HG02852 (cell line): ENCODE measurements around the gene MAP2K6.
A peak's percentile ranks its signal among the peaks of the same experiment; 100 is the strongest.

ENCODE experiments used
- ATAC-seq: cut with Tn5 transposase; IDR thresholded peaks from one replicate; pipeline ENCODE4 v1.9.1; 2021; ENCODE audit warnings: mild to moderate bottlenecking, moderate library complexity; ENCODE audit not compliant: unreplicated experiment

Gene MAP2K6

GRCh38 chr17:69486779-69487637 is 72.5 kb downstream of the MAP2K6 start:
- ATAC-seq, result no peak

GRCh38 chr17:69489313-69489712 is 74.8 kb downstream of the MAP2K6 start:
- ATAC-seq, result no peak

GRCh38 chr17:69492410-69493071 is 78.0 kb downstream of the MAP2K6 start:
- ATAC-seq, result no peak

- ATAC-seq, result no peak
Observed at GRCh38 chr17:69495787-69496186, 81.3 kb downstream of the MAP2K6 start.

GRCh38 chr17:69497161-69497560 is 82.7 kb downstream of the MAP2K6 start:
- ATAC-seq, result no peak

- ATAC-seq, result no peak
Observed at GRCh38 chr17:69499318-69499717, 84.8 kb downstream of the MAP2K6 start.

GRCh38 chr17:69500911-69501429 is 86.5 kb downstream of the MAP2K6 start:
- ATAC-seq, result no peak

- ATAC-seq, result peak; percentile 30
Observed at GRCh38 chr17:69501591-69502468, 87.3 kb downstream of the MAP2K6 start.

GRCh38 chr17:69503711-69504110 is 89.2 kb downstream of the MAP2K6 start:
- peak; percentile 84 for ATAC-seq

GRCh38 chr17:69505740-69506139 is 91.2 kb downstream of the MAP2K6 start:
- no peak for ATAC-seq

- ATAC-seq, result no peak
Observed at GRCh38 chr17:69506489-69506888, 92.0 kb downstream of the MAP2K6 start.

GRCh38 chr17:69508814-69509213 is 94.3 kb downstream of the MAP2K6 start:
- ATAC-seq, result no peak

- ATAC-seq, result no peak
Observed at GRCh38 chr17:69511250-69511649, 96.8 kb downstream of the MAP2K6 start.

GRCh38 chr17:69512946-69513345 is 98.4 kb downstream of the MAP2K6 start:
- ATAC-seq, result no peak

GRCh38 chr17:69516225-69516624 is 101.7 kb downstream of the MAP2K6 start:
- no peak for ATAC-seq

GRCh38 chr17:69516911-69517310 is 102.4 kb downstream of the MAP2K6 start:
- peak; percentile 91 for ATAC-seq

GRCh38 chr17:69518951-69519350 is 104.5 kb downstream of the MAP2K6 start:
- no peak for ATAC-seq

- ATAC-seq, result peak; percentile 68
Observed at GRCh38 chr17:69523244-69523861, 108.9 kb downstream of the MAP2K6 start.

GRCh38 chr17:69524854-69525253 is 110.4 kb downstream of the MAP2K6 start:
- no peak for ATAC-seq
